ENCODE measurements around the gene MCM9.

The MCM9 gene

GRCh38 chr6:118917546-118918328 is 17.2 kb downstream of the MCM9 start:
- no peaks in the 10 kb centered on the region for H3K9me3 ChIP-seq (ENCODE audit: insufficient read depth, low read length)
- no peak for TF ChIP-seq CTCF (IDR thresholded peaks at IDR 0.05; ENCODE audit: low read depth, low read length)
- TF ChIP-seq EZH2phosphoT487 (IDR thresholded peaks at IDR 0.05; ENCODE audit: low read depth), result no peak

GRCh38 chr6:118914598-118914997 is 20.4 kb downstream of the MCM9 start:
- Histone ChIP-seq H3K27me3 (ENCODE audit: low read depth, low read length) (no peaks in the 10 kb centered on the region), H3K79me2 (ENCODE audit: low read length) (no peaks in the 10 kb centered on the region), H3K27ac (ENCODE audit: low read length) (no peak overlapping the region), H3K4me3 (ENCODE audit: low read length) (no peak overlapping the region), H3K4me1 (ENCODE audit: low read length) (no peaks in the 10 kb centered on the region), H3K4me2 (ENCODE audit: low read length) (no peak overlapping the region), H3K36me3 (replicated peaks; ENCODE audit: low read depth, low read length) (peaks cover 11% of the 10 kb centered on the region), H3K9me3 (ENCODE audit: insufficient read depth, low read length) (no peaks in the 10 kb centered on the region), H4K20me1 (ENCODE audit: insufficient read depth, low read length) (no peaks in the 10 kb centered on the region), H3K9ac (ENCODE audit: low read length) (no peak overlapping the region), H2AFZ (ENCODE audit: low read depth, low read length) (no peak overlapping the region)
- TF ChIP-seq CTCF (IDR thresholded peaks at IDR 0.05; ENCODE audit: low read depth, low read length) (no peak), EZH2phosphoT487 (IDR thresholded peaks at IDR 0.05; ENCODE audit: low read depth) (no peak)

More at GRCh38 chr6:118917546-118918328, 17.2 kb downstream of the MCM9 start:
- Histone ChIP-seq H3K27ac (ENCODE audit: low read length) (no peak overlapping the region), H3K9ac (ENCODE audit: low read length) (no peak overlapping the region), H3K4me3 (ENCODE audit: low read length) (no peak overlapping the region), H2AFZ (ENCODE audit: low read depth, low read length) (no peak overlapping the region), H3K4me2 (ENCODE audit: low read length) (no peak overlapping the region), H3K36me3 (replicated peaks; ENCODE audit: low read depth, low read length) (peaks cover 3% of the 10 kb centered on the region), H3K4me1 (ENCODE audit: low read length) (no peaks in the 10 kb centered on the region), H3K79me2 (ENCODE audit: low read length) (no peaks in the 10 kb centered on the region), H4K20me1 (ENCODE audit: insufficient read depth, low read length) (no peaks in the 10 kb centered on the region), H3K27me3 (ENCODE audit: low read depth, low read length) (no peaks in the 10 kb centered on the region)

- Histone ChIP-seq H3K27ac (ENCODE audit: low read length) (no peak overlapping the region), H3K27me3 (ENCODE audit: low read depth, low read length) (no peaks in the 10 kb centered on the region), H3K4me3 (ENCODE audit: low read length) (no peak overlapping the region), H3K36me3 (replicated peaks; ENCODE audit: low read depth, low read length) (peaks cover 11% of the 10 kb centered on the region), H3K4me2 (ENCODE audit: low read length) (no peak overlapping the region), H4K20me1 (ENCODE audit: insufficient read depth, low read length) (no peaks in the 10 kb centered on the region), H3K9me3 (ENCODE audit: insufficient read depth, low read length) (no peaks in the 10 kb centered on the region), H3K4me1 (ENCODE audit: low read length) (no peaks in the 10 kb centered on the region), H3K79me2 (ENCODE audit: low read length) (no peaks in the 10 kb centered on the region), H3K9ac (ENCODE audit: low read length) (no peak overlapping the region), H2AFZ (ENCODE audit: low read depth, low read length) (no peak overlapping the region)
- TF ChIP-seq EZH2phosphoT487 (IDR thresholded peaks at IDR 0.05; ENCODE audit: low read depth) (no peak), CTCF (IDR thresholded peaks at IDR 0.05; ENCODE audit: low read depth, low read length) (no peak)
These were observed 21.8 kb downstream of the MCM9 start for GRCh38 chr6:118913161-118913560.

GRCh38 chr6:118912646-118913045 is 22.3 kb downstream of the MCM9 start:
- H3K4me1 ChIP-seq (ENCODE audit: low read length), result no peaks in the 10 kb centered on the region
- TF ChIP-seq CTCF (IDR thresholded peaks at IDR 0.05; ENCODE audit: low read depth, low read length) (no peak), EZH2phosphoT487 (IDR thresholded peaks at IDR 0.05; ENCODE audit: low read depth) (no peak)
- H4K20me1 ChIP-seq (ENCODE audit: insufficient read depth, low read length), result no peaks in the 10 kb centered on the region
- H2AFZ ChIP-seq (ENCODE audit: low read depth, low read length), result no peak overlapping the region
- no peaks in the 10 kb centered on the region for H3K79me2 ChIP-seq (ENCODE audit: low read length)
- H3K9ac ChIP-seq (ENCODE audit: low read length), result no peak overlapping the region
- peaks cover 11% of the 10 kb centered on the region for H3K36me3 ChIP-seq (replicated peaks; ENCODE audit: low read depth, low read length)
- no peak overlapping the region for H3K4me3 ChIP-seq (ENCODE audit: low read length)
- H3K4me2 ChIP-seq (ENCODE audit: low read length), result no peak overlapping the region
- no peaks in the 10 kb centered on the region for H3K9me3 ChIP-seq (ENCODE audit: insufficient read depth, low read length)
- no peaks in the 10 kb centered on the region for H3K27me3 ChIP-seq (ENCODE audit: low read depth, low read length)
- H3K27ac ChIP-seq (ENCODE audit: low read length), result no peak overlapping the region
